ENCODE measurements around the gene SERTAD3. TPM values are rescaled to one million over a fixed set of nuclear protein-coding genes. Genes with fewer than 3 reads are reported as not detected.

Gene SERTAD3
- total RNA-seq, 1 experiment from 2014 or later: 30.9 TPM

GRCh38 chr19:40460185-40460584, 16.1 kb upstream of the SERTAD3 start:
- no peak overlapping the region for H2AK5ac ChIP-seq (ENCODE audit: insufficient read length, low read length)
- H4K91ac ChIP-seq (ENCODE audit: insufficient read length, low read depth, low read length): no peak overlapping the region
- no peak overlapping the region for H3K18ac ChIP-seq (ENCODE audit: insufficient read length, low read depth, low read length)
- H2BK12ac ChIP-seq (ENCODE audit: insufficient read length, low read depth, low read length): no peak overlapping the region
- no peaks in the 10 kb centered on the region for H3K27me3 ChIP-seq (ENCODE audit: insufficient read depth, low read length)
- no peaks in the 10 kb centered on the region; the same call in 1 of the 2 replicates for H3K4me1 ChIP-seq (ENCODE audit: insufficient read depth, low read length)
- Mint-ChIP-seq H3K9me3 (no peaks in the 10 kb centered on the region; a peak in 1 of 5 replicates), H3K27me3 (ENCODE audit: low read depth) (peaks cover 4% of the 10 kb centered on the region), H3K27ac (no peak overlapping the region), H3K4me1 (peaks cover 5 to 9% of the 10 kb centered on the region in 2 experiments), H3K4me3 (no peak overlapping the region), H3K36me3 (ENCODE audit: insufficient read depth in 1 of 3, low read depth in 3 of 3) (no peaks in the 10 kb centered on the region; a peak in 2 of 7 replicates)
- no peaks in the 10 kb centered on the region for H3K23me2 ChIP-seq (ENCODE audit: insufficient read length, low read depth, low read length, poor library complexity, severe bottlenecking)
- H2AFZ ChIP-seq (ENCODE audit: low read length): no peak overlapping the region
- no peak overlapping the region for H2BK5ac ChIP-seq (ENCODE audit: insufficient read length, low read length)
- no peak for DNase-seq
- no peak overlapping the region for H2BK15ac ChIP-seq (ENCODE audit: low read depth, low read length)
- H2BK120ac ChIP-seq (ENCODE audit: low read depth, low read length, poor library complexity, severe bottlenecking): no peak overlapping the region
- TF ChIP-seq CTCF (conservative IDR thresholded peaks at IDR 0.05): no peak
- no CpG with 5 or more reads among the region's 3 CpGs for WGBS (ENCODE audit: extremely low coverage, insufficient read length, low lambda C conversion rate)
- H3T11ph ChIP-seq (ENCODE audit: low read length): no peak overlapping the region
- no peak overlapping the region for H3K14ac ChIP-seq (ENCODE audit: insufficient read depth, low read length)
- H4K8ac ChIP-seq (replicated peaks; ENCODE audit: insufficient read length, low read depth, low read length): no peak overlapping the region
- no peak overlapping the region for H3K27ac ChIP-seq (ENCODE audit: insufficient read length, low read depth, low read length)
- H3K56ac ChIP-seq (ENCODE audit: insufficient read length, low read depth, low read length): no peak overlapping the region
- no peak overlapping the region for H3K23ac ChIP-seq (ENCODE audit: insufficient read length, low read depth, low read length)
- no peak overlapping the region for H4K5ac ChIP-seq (ENCODE audit: insufficient read length, low read depth, low read length)
- H3K9ac ChIP-seq (ENCODE audit: extremely low read depth, insufficient read length, low read length): no peak overlapping the region
- no peaks in the 10 kb centered on the region for H3K79me1 ChIP-seq (ENCODE audit: insufficient read depth, low read depth, low read length, poor library complexity, severe bottlenecking)
- no peaks in the 10 kb centered on the region for H3K9me3 ChIP-seq (ENCODE audit: control insufficient read depth, low read depth, low read length)
- H3K79me2 ChIP-seq (ENCODE audit: insufficient read depth, low read length): no peaks in the 10 kb centered on the region
- H4K20me1 ChIP-seq (ENCODE audit: control insufficient read depth, insufficient read depth, insufficient read length): no peaks in the 10 kb centered on the region
- H2BK20ac ChIP-seq (ENCODE audit: low read depth, low read length, poor library complexity, severe bottlenecking): no peak overlapping the region
- no peak overlapping the region for H3K4me2 ChIP-seq (ENCODE audit: insufficient read depth, insufficient read length, low read length)
- no peak overlapping the region for H3K4ac ChIP-seq (ENCODE audit: low read depth, low read length)
